Activated CD4-positive, alpha-beta T cell treated with anti-CD3 and anti-CD28 coated beads for 1 hour (primary cell): Measurements from ENCODE around the gene DCBLD1.

Source experiments
- DNase-seq: peaks from one replicate; pipeline ENCODE4 v3.0.0-alpha.2; 2020

DCBLD1 gene

DNA sequence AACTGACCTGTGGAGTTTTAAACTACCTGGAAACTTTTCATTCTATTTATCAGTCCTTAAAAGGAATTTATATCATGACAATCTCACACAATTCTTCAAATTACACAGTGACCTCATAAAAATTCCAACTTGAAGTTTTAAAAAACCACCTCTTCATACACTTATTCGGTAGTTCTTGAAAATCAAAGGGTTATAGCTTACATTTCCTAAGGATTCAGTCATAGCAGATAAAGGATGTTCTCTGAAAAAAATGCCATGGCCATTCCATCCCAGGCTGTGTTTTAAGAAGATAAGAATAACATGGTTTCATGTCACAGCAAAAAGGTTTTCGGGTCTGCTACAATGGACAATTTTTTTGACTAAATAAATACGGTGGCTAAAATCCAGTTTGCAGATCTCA, 78.7 kb downstream of the DCBLD1 start:
- no peak for DNase-seq

- no peak for DNase-seq
Observed at GRCh38 chr6:117564681-117565080, 82.2 kb downstream of the DCBLD1 start.

DNA sequence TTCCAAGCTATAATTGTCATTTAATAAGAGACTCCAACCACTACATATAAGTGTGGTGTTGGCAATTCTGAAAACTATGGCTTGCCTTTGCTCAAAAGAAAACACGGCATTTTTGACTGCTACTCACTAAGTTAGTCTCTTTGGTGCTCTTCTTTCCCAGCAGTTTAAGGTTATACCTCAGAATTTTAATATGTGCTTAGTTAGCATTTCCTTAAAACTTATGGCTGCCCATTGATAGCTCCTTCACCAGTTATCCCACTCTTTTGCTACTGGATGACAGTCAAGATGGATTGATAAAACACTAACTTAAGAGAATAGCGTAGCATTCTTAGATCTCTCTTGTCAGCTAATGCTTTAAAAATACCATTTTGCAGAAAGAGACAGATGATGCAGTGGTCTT, 85.8 kb downstream of the DCBLD1 start:
- DNase-seq = no peak

GRCh38 chr6:117568831-117569410, 86.4 kb downstream of the DCBLD1 start:
- no peak for DNase-seq

GRCh38 chr6:117573006-117573680, 90.7 kb downstream of the DCBLD1 start:
- DNase-seq = no peak

DNA sequence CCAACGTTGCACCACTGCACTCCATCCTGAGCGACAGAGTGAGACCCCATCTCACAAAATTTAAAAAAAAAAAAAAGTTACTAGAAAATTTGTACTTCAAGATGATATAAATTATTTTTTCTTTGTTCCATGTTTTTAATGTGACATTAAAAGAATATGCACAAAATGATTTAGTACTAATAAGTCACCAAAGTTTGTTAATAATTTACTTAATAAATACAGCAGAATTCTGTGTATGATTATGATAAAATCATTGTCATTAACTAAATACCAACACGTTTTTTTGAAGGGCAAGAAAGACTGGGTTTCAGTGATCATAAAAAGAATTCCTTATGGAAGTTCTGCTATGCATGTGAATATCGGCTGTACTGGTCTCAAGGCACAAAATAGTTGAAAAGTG, 91.7 kb downstream of the DCBLD1 start:
- no peak for DNase-seq

DNA sequence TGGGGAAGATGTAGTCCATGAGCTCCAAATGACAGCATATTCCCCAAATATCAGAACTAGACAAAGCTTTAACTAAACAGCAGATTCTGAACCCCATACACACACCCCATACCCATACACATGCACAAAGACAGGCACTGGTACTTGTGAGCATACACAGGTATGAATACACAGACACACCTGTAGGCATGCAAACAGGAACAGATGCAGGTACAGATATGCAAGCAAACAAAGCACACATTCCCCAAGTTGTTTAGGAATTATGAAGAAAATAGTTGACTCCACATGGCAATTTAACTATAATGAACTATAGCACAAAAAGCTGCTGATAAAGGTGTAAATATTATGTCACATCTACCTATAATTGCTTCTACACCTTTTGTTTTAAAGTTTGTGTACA, 103.2 kb downstream of the DCBLD1 start:
- DNase-seq = no peak

DNA sequence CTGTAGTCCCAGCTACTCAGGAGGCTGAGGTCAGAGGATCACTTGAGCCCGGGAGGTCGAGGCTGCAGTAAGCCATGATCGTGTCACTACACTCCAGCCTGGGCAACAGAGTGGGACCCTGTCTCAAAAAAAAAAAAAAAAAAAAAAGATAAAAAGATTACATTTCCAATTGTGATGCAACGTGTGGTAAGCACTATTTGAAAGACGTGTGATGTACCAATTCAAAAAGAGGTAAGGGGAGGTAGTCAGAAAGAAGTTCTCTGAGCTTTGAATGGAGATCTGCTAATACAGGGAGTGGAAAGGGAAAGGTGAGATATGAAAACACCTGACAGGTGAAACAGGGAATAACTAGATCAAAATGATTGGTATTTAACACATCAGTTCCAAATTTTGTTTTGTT, 108.0 kb downstream of the DCBLD1 start:
- DNase-seq = no peak

GRCh38 chr6:117591405-117591804, 108.9 kb downstream of the DCBLD1 start:
- no peak for DNase-seq

- DNase-seq = no peak
Observed at GRCh38 chr6:117592983-117593759, 110.7 kb downstream of the DCBLD1 start.

DNA sequence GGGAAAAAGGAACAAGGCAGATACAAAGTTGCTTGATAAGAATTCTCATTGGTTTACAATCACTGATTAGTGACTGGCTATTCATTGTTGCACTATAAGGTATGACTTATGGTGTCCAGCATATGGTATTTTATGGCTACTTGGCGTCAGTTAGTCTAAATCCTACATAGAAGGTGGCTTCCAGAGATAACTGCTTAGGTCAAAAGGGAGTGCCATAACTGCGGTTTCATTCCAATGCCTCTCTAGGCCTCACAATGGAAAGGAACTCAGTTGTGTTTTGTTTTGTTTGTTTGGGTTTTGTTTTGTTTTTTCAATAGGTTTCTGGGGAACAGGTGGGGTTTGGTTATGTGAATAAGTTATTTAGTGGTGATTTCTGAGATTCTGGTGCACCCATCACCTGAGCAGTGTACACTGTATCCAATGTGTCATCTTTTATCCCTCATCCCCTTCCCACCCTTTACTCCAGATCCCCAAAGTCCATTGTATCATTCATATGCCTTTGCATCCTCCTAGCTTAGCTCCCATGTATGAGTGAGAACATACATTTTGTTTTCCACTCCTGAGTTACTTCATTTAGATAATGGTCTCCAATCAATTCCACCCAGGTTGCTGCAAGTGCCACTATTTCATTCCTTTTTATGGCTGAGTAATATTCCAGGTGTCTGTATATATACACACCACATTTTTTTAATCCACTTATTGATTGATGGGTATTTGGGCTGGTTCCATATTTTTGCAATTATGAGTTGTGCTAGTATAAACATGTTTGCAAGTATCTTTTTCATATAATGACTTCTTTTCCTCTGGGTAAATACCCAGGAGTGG, 112.8 kb downstream of the DCBLD1 start:
- DNase-seq = no peak

- DNase-seq = no peak
Observed at GRCh38 chr6:117597755-117598154, 115.3 kb downstream of the DCBLD1 start.
